WTC11 (cell line): Measurements from ENCODE around the gene USP22.

Source experiments
- ATF1 ChIP-seq: sonication (generic); formaldehyde crosslinking; IDR thresholded peaks from 2 replicates; pipeline ENCODE4 v1.8.1; 2023; ENCODE audit warnings: mild to moderate bottlenecking, moderate library complexity, missing genetic modification reagents
- CREB1 ChIP-seq: sonication (generic); formaldehyde crosslinking; IDR thresholded peaks from 2 replicates; pipeline ENCODE4 v1.8.0; 2023; ENCODE audit warnings: mild to moderate bottlenecking, missing genetic modification reagents
- CREM ChIP-seq: sonication (generic); formaldehyde crosslinking; IDR thresholded peaks from 2 replicates; pipeline ENCODE4 v1.8.1; 2022; ENCODE audit warnings: mild to moderate bottlenecking, missing genetic modification reagents, moderate library complexity
- CTCF ChIP-seq: fragments of 200-600 bp; IDR thresholded peaks from 2 replicates; pipeline ENCODE4 v1.8.0; 2022; ENCODE audit warnings: antibody characterized with exemption
- FOXJ3 ChIP-seq: sonication (generic); formaldehyde crosslinking; IDR thresholded peaks from 2 replicates; pipeline ENCODE4 v1.9.0; 2021; ENCODE audit warnings: missing genetic modification reagents, mild to moderate bottlenecking, borderline replicate concordance
- FOXP1 ChIP-seq: sonication (generic); formaldehyde crosslinking; IDR thresholded peaks from 2 replicates; pipeline ENCODE4 v1.8.0; 2022; ENCODE audit warnings: missing genetic modification reagents, mild to moderate bottlenecking, moderate library complexity, borderline replicate concordance
- GABPB1 ChIP-seq: sonication (generic); formaldehyde crosslinking; IDR thresholded peaks from 2 replicates; pipeline ENCODE4 v1.8.1; 2023; ENCODE audit warnings: mild to moderate bottlenecking, missing genetic modification reagents
- JUN ChIP-seq: sonication (generic); formaldehyde crosslinking; IDR thresholded peaks from 2 replicates; pipeline ENCODE4 v1.8.0; 2023; ENCODE audit warnings: mild to moderate bottlenecking, missing genetic modification reagents
- MXD4 ChIP-seq: fragments of 250-450 bp; sonication (Bioruptor Pico); IDR thresholded peaks from 2 replicates; pipeline ENCODE4 v1.8.0; 2021; ENCODE audit warnings: mild to moderate bottlenecking, moderate library complexity, borderline replicate concordance
- NFE2L1 ChIP-seq: sonication (generic); formaldehyde crosslinking; IDR thresholded peaks from 2 replicates; pipeline ENCODE4 v1.8.1; 2023; ENCODE audit warnings: missing genetic modification reagents
- NFYB ChIP-seq: sonication (generic); formaldehyde crosslinking; conservative IDR thresholded peaks from 2 replicates; pipeline ENCODE4 v1.8.0; 2022; ENCODE audit warnings: low read depth, missing genetic modification reagents
- TEAD1 ChIP-seq: sonication (generic); formaldehyde crosslinking; IDR thresholded peaks from 2 replicates; pipeline ENCODE4 v1.8.0; 2022; ENCODE audit warnings: mild to moderate bottlenecking, missing genetic modification reagents
- TF ChIP-seq, protein P1 (sequence below): sonication (generic); formaldehyde crosslinking; IDR thresholded peaks from 2 replicates; pipeline ENCODE4 v1.8.1; 2023; ENCODE audit warnings: mild to moderate bottlenecking, missing genetic modification reagents

DNA sequence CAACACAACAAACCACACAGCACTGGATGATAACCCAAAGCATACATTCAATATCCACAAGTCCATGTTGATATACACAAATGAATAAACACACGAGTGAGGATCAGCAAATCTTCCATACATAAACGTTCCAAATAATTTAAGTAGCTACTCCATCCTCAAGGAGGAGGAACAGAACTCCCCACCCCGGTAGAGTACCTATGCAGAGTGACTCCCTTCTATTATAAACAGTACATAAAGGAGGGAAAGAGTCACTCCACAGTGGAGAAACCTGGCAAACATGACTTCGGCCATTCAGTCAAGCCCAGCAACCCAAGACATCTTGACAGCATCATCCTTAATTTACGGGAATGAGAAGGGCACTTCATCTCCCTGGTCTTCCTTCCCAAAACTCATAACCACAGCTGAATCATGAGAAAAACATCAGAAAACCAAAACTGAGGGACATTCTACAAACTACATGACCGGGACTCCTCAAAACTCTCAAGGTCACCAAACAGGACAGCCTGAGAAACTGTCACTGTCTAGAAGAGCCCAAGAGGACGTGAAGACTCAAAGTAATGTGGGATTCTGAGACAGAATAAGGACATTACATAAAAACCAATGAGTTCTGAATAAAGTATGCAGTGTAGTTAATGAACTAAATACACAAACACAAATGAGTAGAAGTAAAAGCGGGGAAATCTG is 5.6 kb downstream of the USP22 start:
- TF ChIP-seq CTCF (no peak), GABPB1 (CRISPR knock-in tag) (no peak), NFE2L1 (CRISPR knock-in tag) (no peak), MXD4 (no peak), TEAD1 (CRISPR knock-in tag) (no peak), CREM (no peak), FOXJ3 (no peak), JUN (CRISPR knock-in tag) (no peak), ATF1 (CRISPR knock-in tag) (no peak), CREB1 (CRISPR knock-in tag) (no peak), NFYB (CRISPR knock-in tag) (no peak), FOXP1 (no peak)
- TF ChIP-seq, protein P1, sequence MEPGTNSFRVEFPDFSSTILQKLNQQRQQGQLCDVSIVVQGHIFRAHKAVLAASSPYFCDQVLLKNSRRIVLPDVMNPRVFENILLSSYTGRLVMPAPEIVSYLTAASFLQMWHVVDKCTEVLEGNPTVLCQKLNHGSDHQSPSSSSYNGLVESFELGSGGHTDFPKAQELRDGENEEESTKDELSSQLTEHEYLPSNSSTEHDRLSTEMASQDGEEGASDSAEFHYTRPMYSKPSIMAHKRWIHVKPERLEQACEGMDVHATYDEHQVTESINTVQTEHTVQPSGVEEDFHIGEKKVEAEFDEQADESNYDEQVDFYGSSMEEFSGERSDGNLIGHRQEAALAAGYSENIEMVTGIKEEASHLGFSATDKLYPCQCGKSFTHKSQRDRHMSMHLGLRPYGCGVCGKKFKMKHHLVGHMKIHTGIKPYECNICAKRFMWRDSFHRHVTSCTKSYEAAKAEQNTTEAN (CRISPR knock-in tag): no peak
